K562 (cell line): ENCODE measurements around the gene CNIH3. TPM values are rescaled to one million over a fixed set of nuclear protein-coding genes. Genes with fewer than 3 reads are reported as not detected.

Source experiments
- ETS2 ChIP-seq: IDR thresholded peaks from 2 replicates; pipeline ENCODE4 v1.6.1; 2016; ENCODE audit warnings: borderline replicate concordance, missing genetic modification characterization, mild to moderate bottlenecking, moderate library complexity, missing compliant biosample characterization; ENCODE audit not compliant: poor library complexity, severe bottlenecking
- RAD21 ChIP-seq, 2 experiments: fragments of 250-450 bp in 1 of 2; fragments of 450-650 bp in 1 of 2; sonication (Bioruptor Pico) in 1 of 2; formaldehyde crosslinking in 1 of 2; IDR thresholded peaks in 1 of 2; conservative IDR thresholded peaks in 1 of 2; 2 replicates each; pipeline versions ENCODE4 v1.4.0 to v1.8.0; 2020 to 2022; ENCODE audit warnings: mild to moderate bottlenecking in 2 of 2, moderate library complexity in 1 of 2
- SMC3 ChIP-seq: conservative IDR thresholded peaks from 2 replicates; pipeline ENCODE4 v1.6.1; 2011; ENCODE audit warnings: low read depth, low read length, improper control_type of control experiment; ENCODE audit not compliant: insufficient read depth
- ZNF384 ChIP-seq: IDR thresholded peaks from 2 replicates; pipeline ENCODE4 v1.6.1; 2012; ENCODE audit warnings: low read depth, low read length, improper control_type of control experiment
- polyA plus RNA-seq, 8 experiments: library from polyadenylated mRNA; depleted of rRNA in 4 of 8; stranded (reverse) in 5 of 8; unstranded in 3 of 8; fragments of >200 nt; fragmentation: Nextera tagmentation in 2 of 8; fragmentation: Illumina TruSeq in 1 of 8; extraction: Ambion mirVana in 2 of 8; extraction: Trizol in 1 of 8; gene quantifications; 2 replicates each; pipeline versions ENCODE4 v1.2.1 to v1.2.3, GENCODE V29; 2011 to 2014; ENCODE audit warnings: inconsistent platforms in 1 of 8, missing spikeins in 1 of 8
- total RNA-seq, 7 experiments: library from RNA; depleted of rRNA in 6 of 7; stranded (reverse); fragments of >200 nt in 6 of 7; fragmentation: Illumina TruSeq in 2 of 7; extraction: Trizol in 2 of 7; gene quantifications; 2 replicates each; pipeline versions ENCODE4 v1.2.1 to v1.2.3, GENCODE V29; 2011 to 2021; ENCODE audit warnings: low replicate concordance in 1 of 7
- TF ChIP-seq, protein P1 (sequence below), 2 experiments: fragments of 450-650 bp; formaldehyde crosslinking in 1 of 2; IDR thresholded peaks; 2 replicates each; pipeline versions ENCODE4 v1.4.0 to v1.6.1; 2014 to 2020; ENCODE audit warnings: mild to moderate bottlenecking in 2 of 2, borderline replicate concordance in 1 of 2, low read depth in 1 of 2

The CNIH3 gene
- total and polyA plus RNA-seq, 9 of the 15 experiments (the other 6 are each of a cell fraction or from before 2014, with no cell fraction given) = 0.14 to 1.8 (median 0.79) TPM

DNA sequence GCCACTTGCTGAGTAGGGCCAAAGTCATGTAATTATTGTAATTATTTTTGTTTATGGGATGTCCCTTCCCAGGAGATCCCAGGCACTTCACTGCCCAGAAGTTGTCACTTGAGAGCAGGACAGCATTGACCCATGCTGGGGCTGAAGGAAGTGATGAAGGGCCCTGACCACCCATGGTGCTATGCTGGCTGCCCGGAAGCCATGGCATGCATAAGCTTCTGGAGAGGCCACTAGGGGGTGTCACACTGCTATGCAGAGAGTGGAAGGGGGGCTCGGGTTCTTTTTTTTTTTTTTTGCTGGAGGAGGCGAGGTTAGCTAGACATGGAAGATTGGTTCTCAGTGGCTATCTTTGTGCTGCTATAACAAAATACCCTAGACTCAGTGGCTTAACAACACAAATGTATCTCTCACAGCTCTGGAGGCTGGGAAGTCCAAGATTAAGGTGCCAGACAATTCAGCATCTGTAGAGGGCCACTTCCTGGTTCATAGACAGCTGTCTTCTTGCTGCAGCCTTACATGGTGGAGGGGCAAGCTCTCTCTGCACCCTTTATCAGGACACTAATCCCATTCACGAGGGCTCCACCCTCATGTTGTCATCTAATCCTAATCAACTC lies 84.9 kb downstream of the CNIH3 start (continued):
- TF ChIP-seq, protein P1, sequence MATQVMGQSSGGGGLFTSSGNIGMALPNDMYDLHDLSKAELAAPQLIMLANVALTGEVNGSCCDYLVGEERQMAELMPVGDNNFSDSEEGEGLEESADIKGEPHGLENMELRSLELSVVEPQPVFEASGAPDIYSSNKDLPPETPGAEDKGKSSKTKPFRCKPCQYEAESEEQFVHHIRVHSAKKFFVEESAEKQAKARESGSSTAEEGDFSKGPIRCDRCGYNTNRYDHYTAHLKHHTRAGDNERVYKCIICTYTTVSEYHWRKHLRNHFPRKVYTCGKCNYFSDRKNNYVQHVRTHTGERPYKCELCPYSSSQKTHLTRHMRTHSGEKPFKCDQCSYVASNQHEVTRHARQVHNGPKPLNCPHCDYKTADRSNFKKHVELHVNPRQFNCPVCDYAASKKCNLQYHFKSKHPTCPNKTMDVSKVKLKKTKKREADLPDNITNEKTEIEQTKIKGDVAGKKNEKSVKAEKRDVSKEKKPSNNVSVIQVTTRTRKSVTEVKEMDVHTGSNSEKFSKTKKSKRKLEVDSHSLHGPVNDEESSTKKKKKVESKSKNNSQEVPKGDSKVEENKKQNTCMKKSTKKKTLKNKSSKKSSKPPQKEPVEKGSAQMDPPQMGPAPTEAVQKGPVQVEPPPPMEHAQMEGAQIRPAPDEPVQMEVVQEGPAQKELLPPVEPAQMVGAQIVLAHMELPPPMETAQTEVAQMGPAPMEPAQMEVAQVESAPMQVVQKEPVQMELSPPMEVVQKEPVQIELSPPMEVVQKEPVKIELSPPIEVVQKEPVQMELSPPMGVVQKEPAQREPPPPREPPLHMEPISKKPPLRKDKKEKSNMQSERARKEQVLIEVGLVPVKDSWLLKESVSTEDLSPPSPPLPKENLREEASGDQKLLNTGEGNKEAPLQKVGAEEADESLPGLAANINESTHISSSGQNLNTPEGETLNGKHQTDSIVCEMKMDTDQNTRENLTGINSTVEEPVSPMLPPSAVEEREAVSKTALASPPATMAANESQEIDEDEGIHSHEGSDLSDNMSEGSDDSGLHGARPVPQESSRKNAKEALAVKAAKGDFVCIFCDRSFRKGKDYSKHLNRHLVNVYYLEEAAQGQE (IDR thresholded peaks at IDR 0.05; ENCODE audit: borderline replicate concordance) = peak; percentile 40; the same call in 1 of the 2 replicates
- TF ChIP-seq, protein P1 (CRISPR knock-in tag; IDR thresholded peaks at IDR 0.05; ENCODE audit: low read depth) = no peak
- peak in 1 of 2 experiments; percentile 53; a peak in 2 of 4 replicates for TF ChIP-seq RAD21 (CRISPR knock-in tag; conservative IDR thresholded peaks at IDR 0.05 in 1 of 2, IDR thresholded peaks at IDR 0.05 in 1 of 2)
- TF ChIP-seq ETS2 (tag) = no peak
- peak; percentile 94 for TF ChIP-seq ZNF384
- peak; percentile 39; the same call in 1 of the 2 replicates for TF ChIP-seq SMC3
